ENCODE measurements around the gene FARP2.

FARP2 gene

GRCh38 chr2:241315879-241316631, 40.0 kb upstream of the FARP2 start, which contains the start of gene SEPTIN2 (continued):
- TF ChIP-seq ZFP69B (tag by site-specific recombination; IDR thresholded peaks at IDR 0.05) (peak; percentile 66), ZNF37A (tag by site-specific recombination; IDR thresholded peaks at IDR 0.05) (no peak), ZNF701 (tag by site-specific recombination; IDR thresholded peaks at IDR 0.05) (no peak), ZNF645 (tag by site-specific recombination; IDR thresholded peaks at IDR 0.05) (no peak), KLF1 (tag by site-specific recombination; IDR thresholded peaks at IDR 0.05) (peak; percentile 49; the same call in 1 of the 2 replicates), ZNF747 (tag by site-specific recombination; IDR thresholded peaks at IDR 0.05) (no peak), ZNF561 (tag by site-specific recombination; IDR thresholded peaks at IDR 0.05; ENCODE audit: borderline replicate concordance) (peak; percentile 79; the same call in 1 of the 2 replicates), PRDM10 (tag by site-specific recombination; IDR thresholded peaks at IDR 0.05) (peak; percentile 75), IKZF3 (tag by site-specific recombination; IDR thresholded peaks at IDR 0.05) (no peak), ZNF133 (tag by site-specific recombination; IDR thresholded peaks at IDR 0.05) (no peak), ZNF664 (tag by site-specific recombination; IDR thresholded peaks at IDR 0.05) (no peak; the same call in 1 of the 2 replicates), ZNF302 (tag by site-specific recombination; IDR thresholded peaks at IDR 0.05; ENCODE audit: low read depth) (no peak), ZNF146 (tag by site-specific recombination; IDR thresholded peaks at IDR 0.05) (no peak), GLIS1 (tag by site-specific recombination; IDR thresholded peaks at IDR 0.05) (peak; percentile 40; the same call in 1 of the 2 replicates), KLF16 (tag by site-specific recombination; IDR thresholded peaks at IDR 0.05) (peak; percentile 90), ZNF639 (tag by site-specific recombination; IDR thresholded peaks at IDR 0.05) (no peak), ZNF350 (tag by site-specific recombination; IDR thresholded peaks at IDR 0.05) (no peak), ZNF555 (tag by site-specific recombination; conservative IDR thresholded peaks at IDR 0.05) (no peak), ZNF121 (tag by site-specific recombination; IDR thresholded peaks at IDR 0.05) (0 out of 2 replicates have a peak, but pooled peaks have one; percentile 30), ZNF629 (tag by site-specific recombination; IDR thresholded peaks at IDR 0.05) (no peak), ZNF596 (tag by site-specific recombination; IDR thresholded peaks at IDR 0.05) (no peak), ZNF138 (tag by site-specific recombination; IDR thresholded peaks at IDR 0.05; ENCODE audit: borderline replicate concordance) (no peak), ELK4 (IDR thresholded peaks at IDR 0.05; ENCODE audit: borderline replicate concordance, low read depth, low read length) (no peak), ZNF112 (tag by site-specific recombination; IDR thresholded peaks at IDR 0.05) (no peak), ZNF777 (tag by site-specific recombination; IDR thresholded peaks at IDR 0.05; ENCODE audit: borderline replicate concordance) (peak; percentile 59; the same call in 1 of the 2 replicates), ZNF341 (tag by site-specific recombination; IDR thresholded peaks at IDR 0.05; ENCODE audit: low read depth) (peak; percentile 7; the same call in 1 of the 2 replicates), YY1 (tag by site-specific recombination; IDR thresholded peaks at IDR 0.05) (peak; percentile 95), ZNF518A (tag by site-specific recombination; conservative IDR thresholded peaks at IDR 0.05; ENCODE audit: low read depth) (no peak)

All from HEK293 (cell line).